ENCODE results near the gene VPS13D. TPM values are rescaled to one million over a fixed set of nuclear protein-coding genes. Genes with fewer than 3 reads are reported as not detected.

VPS13D gene
- total RNA-seq, 4 donors from 2014 or later, result 94.4 to 472 (median 163) TPM

DNA sequence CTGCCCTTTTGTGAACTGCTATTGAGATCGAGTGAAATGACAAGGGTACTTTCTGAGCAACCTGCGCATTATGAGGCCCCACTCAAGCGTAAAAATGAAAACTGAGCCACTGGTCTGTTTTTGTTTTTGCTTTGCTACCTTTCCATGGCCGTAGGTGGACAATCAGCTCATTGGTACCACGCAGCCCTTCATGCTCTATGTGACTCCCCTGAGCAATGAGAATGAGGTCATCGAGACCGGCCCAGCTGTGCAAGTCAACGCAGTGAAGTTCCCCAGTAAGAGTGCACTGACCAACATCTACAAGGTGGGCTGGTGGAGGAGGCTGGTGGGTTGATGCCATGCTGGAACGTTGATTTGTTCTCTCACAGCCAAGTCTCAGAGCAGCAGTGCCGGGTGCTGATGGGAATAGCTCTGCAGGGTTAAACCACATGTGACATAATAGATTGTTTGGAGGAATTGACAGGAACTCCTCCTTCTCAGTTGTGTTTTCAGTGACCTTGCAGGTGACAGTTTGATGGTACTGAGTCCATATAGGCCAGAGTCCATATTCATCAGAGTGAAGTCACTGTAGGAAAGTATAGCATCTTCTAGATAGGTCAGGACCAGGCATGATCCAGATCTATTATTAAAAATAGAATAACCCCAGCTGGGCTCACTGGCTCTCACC lies 170.3 kb downstream of the VPS13D start:
- peaks cover 18% of the 10 kb centered on the region for H3K4me1 ChIP-seq
- H3K27me3 ChIP-seq, result no peaks in the 10 kb centered on the region
- peaks cover 55% of the 10 kb centered on the region for H3K36me3 ChIP-seq
- 96% methylated on average over 10 of the region's 10 CpGs for WGBS
- TF ChIP-seq, protein P1, sequence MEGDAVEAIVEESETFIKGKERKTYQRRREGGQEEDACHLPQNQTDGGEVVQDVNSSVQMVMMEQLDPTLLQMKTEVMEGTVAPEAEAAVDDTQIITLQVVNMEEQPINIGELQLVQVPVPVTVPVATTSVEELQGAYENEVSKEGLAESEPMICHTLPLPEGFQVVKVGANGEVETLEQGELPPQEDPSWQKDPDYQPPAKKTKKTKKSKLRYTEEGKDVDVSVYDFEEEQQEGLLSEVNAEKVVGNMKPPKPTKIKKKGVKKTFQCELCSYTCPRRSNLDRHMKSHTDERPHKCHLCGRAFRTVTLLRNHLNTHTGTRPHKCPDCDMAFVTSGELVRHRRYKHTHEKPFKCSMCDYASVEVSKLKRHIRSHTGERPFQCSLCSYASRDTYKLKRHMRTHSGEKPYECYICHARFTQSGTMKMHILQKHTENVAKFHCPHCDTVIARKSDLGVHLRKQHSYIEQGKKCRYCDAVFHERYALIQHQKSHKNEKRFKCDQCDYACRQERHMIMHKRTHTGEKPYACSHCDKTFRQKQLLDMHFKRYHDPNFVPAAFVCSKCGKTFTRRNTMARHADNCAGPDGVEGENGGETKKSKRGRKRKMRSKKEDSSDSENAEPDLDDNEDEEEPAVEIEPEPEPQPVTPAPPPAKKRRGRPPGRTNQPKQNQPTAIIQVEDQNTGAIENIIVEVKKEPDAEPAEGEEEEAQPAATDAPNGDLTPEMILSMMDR (IDR thresholded peaks at IDR 0.05), result no peak
- TF ChIP-seq POLR2A (IDR thresholded peaks at IDR 0.05), result no peak
- no peak overlapping the region for H3K4me3 ChIP-seq
- H3K9me3 ChIP-seq, result no peaks in the 10 kb centered on the region
- DNase-seq (ENCODE audit: low spot score in 2 of 2), result no peak
- no peak overlapping the region for H3K27ac ChIP-seq

DNA sequence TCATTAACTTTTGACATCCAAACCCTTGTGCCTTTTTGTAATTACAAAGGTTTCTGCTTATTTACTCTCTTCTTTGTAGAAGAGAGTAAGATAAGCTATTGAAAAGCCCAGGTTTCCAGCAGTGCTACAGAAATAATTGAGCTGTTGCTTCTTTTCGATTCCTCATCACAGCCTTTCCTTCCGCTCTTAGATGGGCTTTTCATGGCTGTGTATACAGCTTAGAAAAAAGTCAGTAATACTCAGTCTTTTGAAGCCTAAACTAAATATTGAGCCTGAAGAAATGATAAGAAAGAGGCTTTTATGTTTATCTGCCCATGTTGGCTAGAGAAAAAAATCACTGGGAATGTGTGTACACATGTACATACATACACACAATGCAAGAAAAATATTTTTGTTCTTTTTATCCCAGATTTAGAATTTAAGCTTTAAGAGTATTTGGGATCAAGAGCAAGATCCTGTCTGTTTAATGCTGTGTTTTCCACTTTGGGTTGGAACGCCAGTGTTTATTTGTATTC lies 172.4 kb downstream of the VPS13D start:
- H3K4me3 ChIP-seq, result no peak overlapping the region
- no peak for TF ChIP-seq EP300 (IDR thresholded peaks at IDR 0.05)
- TF ChIP-seq POLR2AphosphoS5 (IDR thresholded peaks at IDR 0.05), result no peak
- TF ChIP-seq POLR2A (IDR thresholded peaks at IDR 0.05), result no peak
- TF ChIP-seq, protein P1 (IDR thresholded peaks at IDR 0.05), result no peak
- H3K9me3 ChIP-seq, result no peaks in the 10 kb centered on the region
- H3K36me3 ChIP-seq, result peaks cover 63% of the 10 kb centered on the region
- WGBS, result 87% methylated on average over 3 of the region's 3 CpGs
- H3K27ac ChIP-seq, result no peak overlapping the region
- no peaks in the 10 kb centered on the region for H3K27me3 ChIP-seq
- H3K4me1 ChIP-seq, result peaks cover 37% of the 10 kb centered on the region
- DNase-seq (ENCODE audit: low spot score in 2 of 2), result no peak

DNA sequence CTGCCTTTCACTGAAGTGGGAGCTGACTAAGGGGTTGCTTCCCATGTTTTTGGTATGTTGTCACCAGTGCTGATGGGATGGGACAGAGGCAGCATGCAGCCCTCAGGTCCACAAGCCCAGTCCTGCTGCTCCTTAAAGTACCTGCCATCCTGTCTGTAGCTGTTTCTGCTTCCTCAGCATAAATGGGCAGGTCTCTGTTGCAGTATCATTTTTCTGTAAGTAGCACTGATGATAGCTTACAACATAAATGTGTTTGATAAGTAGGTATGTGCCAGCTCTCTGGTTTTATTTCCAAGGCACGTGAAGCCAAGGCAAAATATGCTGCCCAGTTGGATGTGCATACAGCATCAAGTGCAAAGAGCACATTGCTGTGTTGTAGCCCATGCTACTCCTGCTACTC lies 173.0 kb downstream of the VPS13D start:
- H3K4me1 ChIP-seq, result peaks cover 43% of the 10 kb centered on the region
- no peaks in the 10 kb centered on the region for H3K27me3 ChIP-seq
- no peaks in the 10 kb centered on the region for H3K9me3 ChIP-seq
- H3K4me3 ChIP-seq, result no peak overlapping the region
- TF ChIP-seq POLR2AphosphoS5 (IDR thresholded peaks at IDR 0.05) (no peak), EP300 (IDR thresholded peaks at IDR 0.05) (no peak), POLR2A (IDR thresholded peaks at IDR 0.05) (no peak)
- TF ChIP-seq, protein P1 (IDR thresholded peaks at IDR 0.05), result no peak
- no peak overlapping the region for H3K27ac ChIP-seq
- DNase-seq (ENCODE audit: low spot score in 2 of 2), result no peak
- H3K36me3 ChIP-seq, result peaks cover 60% of the 10 kb centered on the region
- 76% methylated on average over 1 of the region's 1 CpG for WGBS

DNA sequence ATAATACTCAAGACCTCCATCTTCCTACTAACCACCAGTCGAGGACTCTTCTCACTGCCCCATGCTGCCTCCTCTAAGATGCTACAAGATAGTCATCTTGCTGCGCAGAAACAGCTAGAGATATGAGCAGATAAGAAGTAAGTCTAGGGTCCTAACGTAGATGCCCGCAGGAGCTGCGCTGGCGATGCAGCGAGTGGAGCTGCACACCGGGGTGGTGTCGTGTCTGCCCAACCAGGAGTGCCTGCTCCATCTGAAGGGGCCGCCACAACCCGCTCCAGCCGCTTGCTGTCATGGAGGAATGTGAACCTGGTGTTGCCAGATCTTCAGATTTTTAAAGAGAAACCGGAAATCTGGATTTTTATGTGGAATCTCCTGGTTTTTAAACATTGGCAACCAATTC lies 175.1 kb downstream of the VPS13D start:
- Histone ChIP-seq H3K27ac (no peak overlapping the region), H3K36me3 (peaks cover 58% of the 10 kb centered on the region), H3K4me1 (peaks cover 48% of the 10 kb centered on the region), H3K9me3 (no peaks in the 10 kb centered on the region), H3K4me3 (no peak overlapping the region), H3K27me3 (no peaks in the 10 kb centered on the region)
- 91% methylated on average over 13 of the region's 13 CpGs for WGBS
- no peak for DNase-seq (ENCODE audit: low spot score in 2 of 2)
- no peak for TF ChIP-seq EP300 (IDR thresholded peaks at IDR 0.05)
- no peak for TF ChIP-seq POLR2AphosphoS5 (IDR thresholded peaks at IDR 0.05)
- no peak for TF ChIP-seq POLR2A (IDR thresholded peaks at IDR 0.05)
- TF ChIP-seq, protein P1 (IDR thresholded peaks at IDR 0.05), result no peak

DNA sequence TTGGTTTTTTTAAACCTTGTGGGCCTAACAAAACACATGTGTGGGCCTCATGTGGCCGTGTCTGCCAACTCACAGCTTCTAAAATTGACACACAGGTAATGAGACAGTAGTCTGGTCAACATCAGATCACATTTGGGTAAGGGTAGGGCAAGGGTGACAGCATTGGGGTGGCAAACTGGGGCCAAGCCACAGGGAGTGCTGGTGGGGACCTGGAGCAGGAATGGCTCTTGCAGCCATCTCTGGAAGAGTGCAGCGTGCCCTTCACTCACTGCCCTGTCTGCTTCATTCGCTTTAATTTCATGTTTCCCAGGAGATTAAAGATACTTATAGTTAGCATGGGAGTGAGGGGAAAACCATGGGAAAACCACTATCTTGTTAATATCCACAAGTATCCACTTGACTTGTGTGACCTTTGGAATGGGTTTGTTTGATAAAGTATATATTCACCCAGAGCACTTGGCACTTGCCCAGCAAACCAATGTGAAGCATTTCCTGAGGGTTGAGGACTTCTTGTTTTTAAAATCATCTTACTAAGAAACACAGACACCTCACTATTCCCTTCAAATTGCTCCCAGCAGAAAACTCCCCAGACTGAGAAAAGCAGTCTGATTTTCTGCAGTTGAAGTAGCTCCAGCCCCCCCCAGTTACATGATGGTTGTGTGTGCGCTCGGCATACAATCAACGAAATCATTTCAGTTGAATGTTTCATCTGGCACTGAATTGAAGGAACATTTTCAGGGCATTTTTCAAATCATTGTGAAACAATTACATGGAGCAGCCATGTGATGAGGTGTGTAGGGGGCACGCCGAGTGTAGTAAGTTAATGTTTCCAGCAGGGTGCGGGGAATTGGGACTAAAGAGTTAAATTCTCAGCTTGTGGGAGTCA lies 175.7 kb downstream of the VPS13D start:
- Histone ChIP-seq H3K27me3 (no peaks in the 10 kb centered on the region), H3K4me3 (no peak overlapping the region), H3K27ac (peak overlapping the region; percentile 63), H3K4me1 (peaks cover 48% of the 10 kb centered on the region), H3K9me3 (no peaks in the 10 kb centered on the region), H3K36me3 (peaks cover 52% of the 10 kb centered on the region)
- no peak for DNase-seq (ENCODE audit: low spot score in 2 of 2)
- WGBS, result 57% methylated on average over 9 of the region's 9 CpGs
- TF ChIP-seq, protein P1 (IDR thresholded peaks at IDR 0.05), result no peak
- no peak for TF ChIP-seq POLR2AphosphoS5 (IDR thresholded peaks at IDR 0.05)
